ENCODE data around the gene APP.

The APP gene

DNA sequence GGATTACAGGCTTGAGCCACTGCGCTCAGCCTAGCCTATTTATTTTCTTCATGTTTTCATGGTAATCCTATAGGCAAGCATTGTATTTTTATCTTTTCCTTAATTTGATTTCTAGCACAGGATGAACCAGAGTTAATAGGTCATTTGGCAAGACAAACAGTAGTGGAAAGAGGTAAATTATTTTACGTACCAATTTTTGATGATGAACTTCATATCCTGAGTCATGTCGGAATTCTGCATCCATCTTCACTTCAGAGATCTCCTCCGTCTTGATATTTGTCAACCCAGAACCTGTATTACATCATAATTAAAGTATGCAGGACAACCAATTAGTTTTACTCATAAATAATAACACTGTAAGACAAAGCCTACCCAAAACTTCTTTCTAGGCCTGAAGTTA, 273.2 kb downstream of the APP start (continued):
- TF ChIP-seq, protein P1, sequence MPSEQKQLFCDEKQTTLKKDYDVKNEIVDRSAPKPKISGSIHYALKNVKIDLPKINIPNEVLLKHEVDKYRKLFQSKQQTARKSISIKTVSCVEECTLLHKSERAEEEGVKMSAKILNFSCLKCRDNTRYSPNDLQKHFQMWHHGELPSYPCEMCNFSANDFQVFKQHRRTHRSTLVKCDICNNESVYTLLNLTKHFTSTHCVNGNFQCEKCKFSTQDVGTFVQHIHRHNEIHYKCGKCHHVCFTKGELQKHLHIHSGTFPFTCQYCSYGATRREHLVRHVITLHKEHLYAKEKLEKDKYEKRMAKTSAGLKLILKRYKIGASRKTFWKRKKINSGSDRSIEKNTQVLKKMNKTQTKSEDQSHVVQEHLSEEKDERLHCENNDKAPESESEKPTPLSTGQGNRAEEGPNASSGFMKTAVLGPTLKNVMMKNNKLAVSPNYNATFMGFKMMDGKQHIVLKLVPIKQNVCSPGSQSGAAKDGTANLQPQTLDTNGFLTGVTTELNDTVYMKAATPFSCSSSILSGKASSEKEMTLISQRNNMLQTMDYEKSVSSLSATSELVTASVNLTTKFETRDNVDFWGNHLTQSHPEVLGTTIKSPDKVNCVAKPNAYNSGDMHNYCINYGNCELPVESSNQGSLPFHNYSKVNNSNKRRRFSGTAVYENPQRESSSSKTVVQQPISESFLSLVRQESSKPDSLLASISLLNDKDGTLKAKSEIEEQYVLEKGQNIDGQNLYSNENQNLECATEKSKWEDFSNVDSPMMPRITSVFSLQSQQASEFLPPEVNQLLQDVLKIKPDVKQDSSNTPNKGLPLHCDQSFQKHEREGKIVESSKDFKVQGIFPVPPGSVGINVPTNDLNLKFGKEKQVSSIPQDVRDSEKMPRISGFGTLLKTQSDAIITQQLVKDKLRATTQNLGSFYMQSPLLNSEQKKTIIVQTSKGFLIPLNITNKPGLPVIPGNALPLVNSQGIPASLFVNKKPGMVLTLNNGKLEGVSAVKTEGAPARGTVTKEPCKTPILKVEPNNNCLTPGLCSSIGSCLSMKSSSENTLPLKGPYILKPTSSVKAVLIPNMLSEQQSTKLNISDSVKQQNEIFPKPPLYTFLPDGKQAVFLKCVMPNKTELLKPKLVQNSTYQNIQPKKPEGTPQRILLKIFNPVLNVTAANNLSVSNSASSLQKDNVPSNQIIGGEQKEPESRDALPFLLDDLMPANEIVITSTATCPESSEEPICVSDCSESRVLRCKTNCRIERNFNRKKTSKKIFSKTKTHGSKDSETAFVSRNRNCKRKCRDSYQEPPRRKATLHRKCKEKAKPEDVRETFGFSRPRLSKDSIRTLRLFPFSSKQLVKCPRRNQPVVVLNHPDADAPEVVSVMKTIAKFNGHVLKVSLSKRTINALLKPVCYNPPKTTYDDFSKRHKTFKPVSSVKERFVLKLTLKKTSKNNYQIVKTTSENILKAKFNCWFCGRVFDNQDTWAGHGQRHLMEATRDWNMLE (tag by site-specific recombination; conservative IDR thresholded peaks at IDR 0.05; ENCODE audit: low read depth): no peak
- no peak for TF ChIP-seq ZNF114 (tag by site-specific recombination; IDR thresholded peaks at IDR 0.05)
- TF ChIP-seq ZNF830 (tag by site-specific recombination; IDR thresholded peaks at IDR 0.05; ENCODE audit: low read depth): no peak
- TF ChIP-seq ZNF121 (tag by site-specific recombination; IDR thresholded peaks at IDR 0.05): no peak

DNA sequence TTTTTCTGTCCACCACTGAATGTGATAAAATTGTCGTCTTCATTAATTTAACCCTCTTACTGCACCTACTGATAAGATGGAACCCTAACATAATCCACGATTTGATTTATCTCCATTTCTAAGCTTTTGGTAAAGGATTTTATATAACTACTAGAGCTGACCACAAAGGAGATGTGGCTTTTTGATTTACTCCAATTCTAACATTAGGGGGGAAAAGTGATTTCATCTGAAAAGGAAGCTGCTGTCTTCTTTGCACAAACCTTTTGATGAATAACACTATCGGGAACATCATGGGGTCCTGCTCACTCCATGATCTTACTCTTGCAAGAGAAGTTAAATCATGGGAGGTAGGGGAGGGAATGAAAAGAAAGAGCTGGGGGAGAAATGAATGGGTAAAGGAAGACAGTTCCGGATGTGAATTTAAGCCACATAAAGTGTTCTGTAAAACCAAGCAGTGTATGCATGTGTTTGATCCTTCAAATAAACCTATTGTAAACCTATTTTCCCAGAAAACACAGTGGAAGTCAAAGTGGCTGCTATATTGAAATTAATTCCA, 274.0 kb downstream of the APP start:
- POLR2A ChIA-PET: no interaction called here
- H3K36me3 ChIP-seq (ENCODE audit: control insufficient read depth in 2 of 2, insufficient read depth in 1 of 2, low read length in 2 of 2): peaks cover 15 to 48% of the 10 kb centered on the region in 2 experiments
- CTCF ChIA-PET: interaction anchor here (0.7 to 2.1 kb wide), 8 partner anchors 12 to 309 kb away, joined by 3 to 5 read pairs (median 4); no protein-coding TSS in a partner anchor

More for the DNA sequence above, 274.0 kb downstream of the APP start:
- Histone ChIP-seq H3K9me3 (ENCODE audit: control insufficient read depth, insufficient read depth, low read depth, low read length) (no peaks in the 10 kb centered on the region; the same call in 1 of the 2 replicates), H3K27ac (ENCODE audit: extremely low read depth, low read depth, low read length) (no peak overlapping the region), H3K4me1 (ENCODE audit: control insufficient read depth, insufficient read depth, low read length) (no peaks in the 10 kb centered on the region), H3K4me3 (ENCODE audit: low read depth, low read length) (no peak overlapping the region)
- TF ChIP-seq ZFP3 (tag by site-specific recombination; IDR thresholded peaks at IDR 0.05; ENCODE audit: low read depth) (no peak), TRIM28 (IDR thresholded peaks at IDR 0.05; ENCODE audit: borderline replicate concordance, low read length) (no peak), SP7 (tag by site-specific recombination; IDR thresholded peaks at IDR 0.05) (no peak), ZNF221 (tag by site-specific recombination; IDR thresholded peaks at IDR 0.05; ENCODE audit: borderline replicate concordance) (no peak), ZNF121 (tag by site-specific recombination; IDR thresholded peaks at IDR 0.05) (no peak), ZBTB8A (tag by site-specific recombination; IDR thresholded peaks at IDR 0.05) (no peak), KLF9 (tag by site-specific recombination; IDR thresholded peaks at IDR 0.05; ENCODE audit: low read depth) (no peak), ZNF248 (tag by site-specific recombination; IDR thresholded peaks at IDR 0.05) (no peak), ZNF10 (tag by site-specific recombination; IDR thresholded peaks at IDR 0.05) (no peak), ZNF302 (tag by site-specific recombination; IDR thresholded peaks at IDR 0.05; ENCODE audit: low read depth) (no peak)
- TF ChIP-seq, protein P2, sequence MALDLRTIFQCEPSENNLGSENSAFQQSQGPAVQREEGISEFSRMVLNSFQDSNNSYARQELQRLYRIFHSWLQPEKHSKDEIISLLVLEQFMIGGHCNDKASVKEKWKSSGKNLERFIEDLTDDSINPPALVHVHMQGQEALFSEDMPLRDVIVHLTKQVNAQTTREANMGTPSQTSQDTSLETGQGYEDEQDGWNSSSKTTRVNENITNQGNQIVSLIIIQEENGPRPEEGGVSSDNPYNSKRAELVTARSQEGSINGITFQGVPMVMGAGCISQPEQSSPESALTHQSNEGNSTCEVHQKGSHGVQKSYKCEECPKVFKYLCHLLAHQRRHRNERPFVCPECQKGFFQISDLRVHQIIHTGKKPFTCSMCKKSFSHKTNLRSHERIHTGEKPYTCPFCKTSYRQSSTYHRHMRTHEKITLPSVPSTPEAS (tag by site-specific recombination; IDR thresholded peaks at IDR 0.05): no peak
- TF ChIP-seq, protein P1 (tag by site-specific recombination; conservative IDR thresholded peaks at IDR 0.05; ENCODE audit: low read depth): no peak
- TF ChIP-seq, protein P3, sequence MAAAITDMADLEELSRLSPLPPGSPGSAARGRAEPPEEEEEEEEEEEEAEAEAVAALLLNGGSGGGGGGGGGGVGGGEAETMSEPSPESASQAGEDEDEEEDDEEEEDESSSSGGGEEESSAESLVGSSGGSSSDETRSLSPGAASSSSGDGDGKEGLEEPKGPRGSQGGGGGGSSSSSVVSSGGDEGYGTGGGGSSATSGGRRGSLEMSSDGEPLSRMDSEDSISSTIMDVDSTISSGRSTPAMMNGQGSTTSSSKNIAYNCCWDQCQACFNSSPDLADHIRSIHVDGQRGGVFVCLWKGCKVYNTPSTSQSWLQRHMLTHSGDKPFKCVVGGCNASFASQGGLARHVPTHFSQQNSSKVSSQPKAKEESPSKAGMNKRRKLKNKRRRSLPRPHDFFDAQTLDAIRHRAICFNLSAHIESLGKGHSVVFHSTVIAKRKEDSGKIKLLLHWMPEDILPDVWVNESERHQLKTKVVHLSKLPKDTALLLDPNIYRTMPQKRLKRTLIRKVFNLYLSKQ (tag by site-specific recombination; IDR thresholded peaks at IDR 0.05; ENCODE audit: borderline replicate concordance): no peak
- TF ChIP-seq, protein P4, sequence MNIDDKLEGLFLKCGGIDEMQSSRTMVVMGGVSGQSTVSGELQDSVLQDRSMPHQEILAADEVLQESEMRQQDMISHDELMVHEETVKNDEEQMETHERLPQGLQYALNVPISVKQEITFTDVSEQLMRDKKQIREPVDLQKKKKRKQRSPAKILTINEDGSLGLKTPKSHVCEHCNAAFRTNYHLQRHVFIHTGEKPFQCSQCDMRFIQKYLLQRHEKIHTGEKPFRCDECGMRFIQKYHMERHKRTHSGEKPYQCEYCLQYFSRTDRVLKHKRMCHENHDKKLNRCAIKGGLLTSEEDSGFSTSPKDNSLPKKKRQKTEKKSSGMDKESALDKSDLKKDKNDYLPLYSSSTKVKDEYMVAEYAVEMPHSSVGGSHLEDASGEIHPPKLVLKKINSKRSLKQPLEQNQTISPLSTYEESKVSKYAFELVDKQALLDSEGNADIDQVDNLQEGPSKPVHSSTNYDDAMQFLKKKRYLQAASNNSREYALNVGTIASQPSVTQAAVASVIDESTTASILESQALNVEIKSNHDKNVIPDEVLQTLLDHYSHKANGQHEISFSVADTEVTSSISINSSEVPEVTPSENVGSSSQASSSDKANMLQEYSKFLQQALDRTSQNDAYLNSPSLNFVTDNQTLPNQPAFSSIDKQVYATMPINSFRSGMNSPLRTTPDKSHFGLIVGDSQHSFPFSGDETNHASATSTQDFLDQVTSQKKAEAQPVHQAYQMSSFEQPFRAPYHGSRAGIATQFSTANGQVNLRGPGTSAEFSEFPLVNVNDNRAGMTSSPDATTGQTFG (tag by site-specific recombination; IDR thresholded peaks at IDR 0.05; ENCODE audit: borderline replicate concordance): no peak

Data from HEK293 (cell line).